T-cell (primary cell): Measurements from ENCODE around the gene SCARF1. TPM values are rescaled to one million over a fixed set of nuclear protein-coding genes. Genes with fewer than 3 reads are reported as not detected.

ENCODE experiments used
- ATAC-seq, 4 experiments: fragments of 200-7000 bp in 3 of 4; fragments of 150-1000 bp in 1 of 4; cut with Tn5 transposase; replicated peaks in 1 of 4; 1 replicate in 3 of 4; 2 replicates in 1 of 4; pipeline ENCODE4 v1.10.0; 2021; ENCODE audit warnings: moderate library complexity in 3 of 4, mild to moderate bottlenecking in 2 of 4, moderate number of reproducible peaks in 1 of 4
- CTCF ChIA-PET, 2 donors: fragments of 300-600 bp; sonication (Branson Sonifier 250); formaldehyde crosslinking; loops; one replicate each; lab custom pipeline; 2022; ENCODE audit warnings: antibody characterized with exemption in 2 of 2; lab: Charles Lee
- POLR2A ChIA-PET, 2 donors: fragments of 300-600 bp; sonication (Branson Sonifier 250); formaldehyde crosslinking; loops; one replicate each; lab custom pipeline; 2022; ENCODE audit warnings: antibody characterized with exemption in 2 of 2; lab: Charles Lee
- DNase-seq, 35 experiments: peaks; one replicate each; pipeline versions ENCODE4 v3.0.0 to v3.0.0-alpha.2; 2013 to 2023
- H3K27ac ChIP-seq: one replicate; pipeline ENCODE4 v1.5.1; 2013; ENCODE audit warnings: low read length
- H3K27me3 ChIP-seq, 2 experiments: replicated peaks in 1 of 2; 1 replicate in 1 of 2; 2 replicates in 1 of 2; pipeline versions ENCODE4 v1.6.1 to v1.7.0; 2013; ENCODE audit warnings: low read length in 1 of 2, mixed read lengths in 1 of 2; ENCODE audit not compliant: control insufficient read depth in 2 of 2, insufficient read depth in 2 of 2; ENCODE audit errors: extremely low read depth in 1 of 2
- H3K36me3 ChIP-seq, 2 donors: 1 replicate in 1 of 2; 2 replicates in 1 of 2; pipeline versions ENCODE4 v1.6.1 to v1.7.0; 2013; ENCODE audit warnings: low read length in 1 of 2; ENCODE audit not compliant: control insufficient read depth in 2 of 2, insufficient read depth in 1 of 2; ENCODE audit errors: extremely low read depth in 1 of 2
- H3K4me1 ChIP-seq, 2 experiments: 1 replicate in 1 of 2; 2 replicates in 1 of 2; pipeline versions ENCODE4 v1.6.1 to v1.7.0; 2013; ENCODE audit warnings: low read length in 2 of 2, mixed read lengths in 1 of 2; ENCODE audit not compliant: insufficient read depth in 2 of 2, control insufficient read depth in 1 of 2; ENCODE audit errors: extremely low read depth in 1 of 2
- H3K4me3 ChIP-seq, 2 donors: 1 replicate in 1 of 2; 2 replicates in 1 of 2; pipeline versions ENCODE4 v1.5.1 to v1.7.0; 2013; ENCODE audit warnings: mild to moderate bottlenecking in 2 of 2, low read length in 1 of 2, moderate library complexity in 1 of 2; ENCODE audit not compliant: control insufficient read depth in 1 of 2; ENCODE audit errors: extremely low read depth in 1 of 2
- H3K9me3 ChIP-seq: 2 replicates; pipeline ENCODE4 v1.7.0; 2013
- H3K27ac Mint-ChIP-seq, 2 donors: one replicate each; pipeline ENCODE4 v1.8.0; 2020 to 2021; ENCODE audit warnings: mild to moderate bottlenecking in 2 of 2, mixed read lengths in 2 of 2
- H3K27me3 Mint-ChIP-seq, 2 donors: one replicate each; pipeline ENCODE4 v1.8.0; 2021 to 2022; ENCODE audit warnings: mixed read lengths in 2 of 2
- H3K36me3 Mint-ChIP-seq: one replicate; pipeline ENCODE4 v1.8.0; 2021; ENCODE audit warnings: mixed read lengths
- H3K4me1 Mint-ChIP-seq, 3 donors: one replicate each; pipeline ENCODE4 v1.8.0; 2020 to 2022; ENCODE audit warnings: mixed read lengths in 3 of 3, mild to moderate bottlenecking in 1 of 3
- H3K4me3 Mint-ChIP-seq, 3 donors: one replicate each; pipeline ENCODE4 v1.8.0; 2020 to 2022; ENCODE audit warnings: mild to moderate bottlenecking in 3 of 3, mixed read lengths in 3 of 3, moderate library complexity in 3 of 3
- H3K9me3 Mint-ChIP-seq, 3 donors: one replicate each; pipeline ENCODE4 v1.8.0; 2020 to 2022; ENCODE audit warnings: mixed read lengths in 3 of 3
- WGBS: methylation state at CpG from one replicate; pipeline ENCODE4 v1.1.5; 2013; ENCODE audit warnings: missing lambda C conversion rate; ENCODE audit not compliant: insufficient coverage; 5-methylcytosine and 5-hydroxymethylcytosine counted together
- total RNA-seq, 35 experiments: library from RNA in 6 of 35; stranded (reverse) in 6 of 35; fragments of 120-200 nt in 1 of 35; gene quantifications; one replicate each; pipeline versions ENCODE4 v1.2.1 to v1.2.4 and lab custom pipeline; 2013 to 2026

Gene SCARF1
- total RNA-seq, 5 donors from 2014 or later (not counting 1 experiment from before 2014, with no cell fraction given): 0.83 to 2.0 (median 1.5) TPM

DNA sequence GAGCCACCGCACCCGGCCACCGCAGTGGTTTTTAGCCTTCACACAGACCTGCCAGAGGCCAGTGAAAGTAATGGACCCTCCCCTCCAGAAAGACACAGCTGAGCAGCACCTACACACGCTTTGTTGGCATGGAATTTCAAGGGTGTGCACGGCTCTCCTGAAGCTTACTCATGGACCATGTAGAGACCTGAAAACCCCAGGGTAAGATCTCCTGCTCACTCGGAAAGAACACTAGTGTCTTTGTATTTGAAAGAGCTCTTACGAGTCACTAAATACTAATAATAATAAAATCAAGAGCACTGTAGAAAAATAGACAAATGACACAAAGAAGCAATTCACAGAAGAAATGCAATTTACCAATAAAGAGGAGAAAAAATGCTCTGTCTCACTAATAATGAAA, 36.9 kb downstream of the SCARF1 start:
- Histone ChIP-seq H3K36me3 (no peaks in the 10 kb centered on the region), H3K9me3 (no peaks in the 10 kb centered on the region), H3K4me1 (peaks cover 0 to 7% of the 10 kb centered on the region in 2 experiments), H3K27me3 (peaks cover 0 to 16% of the 10 kb centered on the region in 2 experiments), H3K4me3 (no peak overlapping the region), H3K27ac (no peak overlapping the region)
- DNase-seq: no peak
- WGBS: no CpG with 5 or more reads among the region's 7 CpGs
- H3K27ac Mint-ChIP-seq: no peak overlapping the region
- CTCF ChIA-PET: no interaction called here
- no peak overlapping the region for H3K4me3 Mint-ChIP-seq
- POLR2A ChIA-PET: no interaction called here
- peaks cover 0 to 4% (median 0%) of the 10 kb centered on the region in 3 donors for H3K4me1 Mint-ChIP-seq
- H3K36me3 Mint-ChIP-seq: no peaks in the 10 kb centered on the region
- H3K27me3 Mint-ChIP-seq: peaks cover 0 to 2% of the 10 kb centered on the region in 2 donors
- no peaks in the 10 kb centered on the region for H3K9me3 Mint-ChIP-seq
- ATAC-seq: no peak

DNA sequence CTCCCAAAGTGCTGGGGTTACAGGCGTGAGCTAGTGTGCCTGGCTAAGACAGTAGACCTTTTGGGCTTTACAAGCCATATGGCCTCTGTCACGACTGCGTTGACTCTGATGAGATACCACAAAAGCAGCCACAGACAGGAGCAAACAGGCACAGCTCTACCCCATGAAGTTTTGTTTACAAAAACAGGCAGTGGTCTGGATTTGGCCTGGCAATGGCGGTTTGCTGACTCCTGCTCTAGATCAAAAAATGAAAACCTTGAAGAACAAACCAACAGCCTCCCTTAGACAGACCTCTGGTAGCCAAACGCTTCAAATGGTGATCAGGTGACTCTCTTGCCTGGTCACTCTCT, 37.6 kb downstream of the SCARF1 start:
- H3K4me1 ChIP-seq: peaks cover 0 to 7% of the 10 kb centered on the region in 2 experiments
- Mint-ChIP-seq H3K27ac (no peak overlapping the region), H3K4me1 (peaks cover 0 to 4% (median 0%) of the 10 kb centered on the region in 3 donors), H3K27me3 (peaks cover 0 to 2% of the 10 kb centered on the region in 2 donors), H3K9me3 (no peaks in the 10 kb centered on the region), H3K36me3 (no peaks in the 10 kb centered on the region), H3K4me3 (no peak overlapping the region)
- no peak overlapping the region for H3K27ac ChIP-seq
- no peaks in the 10 kb centered on the region for H3K36me3 ChIP-seq
- peaks cover 0 to 16% of the 10 kb centered on the region in 2 experiments for H3K27me3 ChIP-seq
- CTCF ChIA-PET: interaction anchor here in 1 of 2 donors (1.3 kb wide), 1 partner anchor 34 kb away, joined by 4 read pairs; no protein-coding TSS in a partner anchor
- POLR2A ChIA-PET: no interaction called here
- DNase-seq (no peak), ATAC-seq (no peak)
- no peaks in the 10 kb centered on the region for H3K9me3 ChIP-seq
- 56% methylated on average over 3 of the region's 5 CpGs for WGBS
- H3K4me3 ChIP-seq: no peak overlapping the region

GRCh38 chr17:1606352-1606985, 39.1 kb downstream of the SCARF1 start:
- Mint-ChIP-seq H3K4me3 (no peak overlapping the region), H3K4me1 (peaks cover 0 to 4% (median 0%) of the 10 kb centered on the region in 3 donors), H3K9me3 (peaks cover 0 to 3% (median 0%) of the 10 kb centered on the region in 3 donors), H3K27ac (no peak overlapping the region), H3K27me3 (peaks cover 0 to 2% of the 10 kb centered on the region in 2 donors), H3K36me3 (peaks cover 3% of the 10 kb centered on the region)
- 92% methylated on average over 20 of the region's 26 CpGs for WGBS
- peaks cover 0 to 16% of the 10 kb centered on the region in 2 experiments for H3K27me3 ChIP-seq
- H3K4me1 ChIP-seq: peaks cover 0 to 7% of the 10 kb centered on the region in 2 experiments
- H3K27ac ChIP-seq: no peak overlapping the region
- CTCF ChIA-PET: interaction anchor here in 1 of 2 donors (1.3 kb wide), 1 partner anchor 32 kb away, joined by 4 read pairs; no protein-coding TSS in a partner anchor
- H3K4me3 ChIP-seq: no peak overlapping the region
- ATAC-seq: no peak
- H3K36me3 ChIP-seq: no peaks in the 10 kb centered on the region
- DNase-seq: no peak
- no peaks in the 10 kb centered on the region for H3K9me3 ChIP-seq
- POLR2A ChIA-PET: interaction anchor here in 1 of 2 donors (0.5 kb wide), 1 partner anchor 87 kb away, joined by 3 read pairs; no protein-coding TSS in a partner anchor

GRCh38 chr17:1605681-1606351, 39.7 kb downstream of the SCARF1 start:
- DNase-seq: no peak
- ChIA-PET CTCF (interaction anchor here (0.5 to 0.6 kb wide), 2 partner anchors 98 to 145 kb away, joined by 5 to 6 read pairs; no protein-coding TSS in a partner anchor), POLR2A (no interaction called here)
- Mint-ChIP-seq H3K27me3 (peaks cover 0 to 2% of the 10 kb centered on the region in 2 donors), H3K27ac (no peak overlapping the region), H3K4me3 (no peak overlapping the region), H3K36me3 (peaks cover 3% of the 10 kb centered on the region), H3K4me1 (peaks cover 0 to 4% (median 0%) of the 10 kb centered on the region in 3 donors), H3K9me3 (peaks cover 0 to 4% (median 0%) of the 10 kb centered on the region in 3 donors)
- H3K4me1 ChIP-seq: peaks cover 0 to 7% of the 10 kb centered on the region in 2 experiments
- no peak for ATAC-seq
- H3K27ac ChIP-seq: no peak overlapping the region
- H3K4me3 ChIP-seq: no peak overlapping the region
- H3K36me3 ChIP-seq: no peaks in the 10 kb centered on the region
- no peaks in the 10 kb centered on the region for H3K9me3 ChIP-seq
- peaks cover 0 to 16% of the 10 kb centered on the region in 2 experiments for H3K27me3 ChIP-seq
- 90% methylated on average over 9 of the region's 19 CpGs for WGBS

DNA sequence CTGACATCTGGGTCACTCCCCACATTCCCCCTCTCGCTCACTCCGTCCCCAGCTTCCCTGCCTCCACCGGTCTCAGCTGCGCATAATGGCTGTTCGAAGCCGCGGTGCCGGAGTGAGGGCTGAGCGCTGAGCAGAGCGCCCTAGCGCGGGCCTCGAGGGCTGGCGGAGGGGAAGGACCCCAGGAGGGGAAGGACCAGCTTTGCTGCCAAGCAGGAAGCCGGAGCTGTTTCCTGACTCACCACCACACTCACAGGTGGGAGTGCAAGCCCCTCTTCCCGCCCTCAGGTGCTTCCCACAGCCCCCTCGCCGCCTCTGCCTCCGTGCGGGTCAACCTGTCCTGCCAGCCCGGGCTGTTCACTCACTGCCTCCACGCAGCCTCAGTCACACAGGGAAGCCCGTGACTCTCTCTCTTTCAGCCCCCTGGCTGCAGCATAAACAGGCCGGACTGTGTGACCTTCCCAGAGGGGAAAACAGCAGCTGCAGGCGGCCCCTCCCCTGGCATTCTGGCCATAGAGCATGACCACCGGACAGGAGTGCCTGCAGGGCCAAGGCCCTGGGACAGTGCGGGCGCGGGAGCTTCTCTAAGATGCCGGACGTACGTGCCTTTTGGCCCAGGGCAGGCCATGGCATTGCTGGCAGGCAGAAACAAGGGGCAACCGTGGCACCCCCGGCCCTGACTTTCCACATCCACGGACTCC, 40.6 kb downstream of the SCARF1 start:
- no peak overlapping the region for H3K27ac Mint-ChIP-seq
- CTCF ChIA-PET: no interaction called here

DNA sequence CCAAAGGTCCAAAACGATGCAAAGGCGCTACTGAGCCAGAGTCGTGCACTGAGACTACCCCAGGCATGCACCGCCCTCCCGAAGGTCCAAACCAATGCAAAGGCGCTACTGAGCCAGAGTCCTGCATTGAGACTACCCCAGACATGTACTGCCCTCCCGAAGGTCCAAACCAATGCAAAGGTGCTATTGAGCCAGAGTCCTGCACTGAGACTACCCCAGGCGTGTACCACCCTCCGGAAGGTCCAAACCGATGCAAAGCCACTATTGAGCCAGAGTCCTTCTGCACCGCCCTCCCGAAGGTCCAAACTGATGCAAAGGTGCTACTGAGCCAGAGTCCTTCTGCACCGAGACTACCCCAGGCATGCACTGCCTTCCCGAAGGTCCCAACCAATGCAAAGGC, 44.0 kb downstream of the SCARF1 start:
- Histone ChIP-seq H3K4me1 (no peaks in the 10 kb centered on the region), H3K36me3 (peaks cover 0 to 2% of the 10 kb centered on the region in 2 donors), H3K27ac (no peak overlapping the region), H3K9me3 (no peaks in the 10 kb centered on the region), H3K4me3 (no peak overlapping the region), H3K27me3 (peaks cover 0 to 11% of the 10 kb centered on the region in 2 experiments)
- WGBS: 95% methylated on average over 14 of the region's 14 CpGs
- Mint-ChIP-seq H3K9me3 (peaks cover 0 to 4% (median 0%) of the 10 kb centered on the region in 3 donors), H3K27me3 (peaks cover 0 to 2% of the 10 kb centered on the region in 2 donors), H3K36me3 (peaks cover 3% of the 10 kb centered on the region), H3K4me3 (no peak overlapping the region), H3K4me1 (no peaks in the 10 kb centered on the region), H3K27ac (no peak overlapping the region)
- no peak for DNase-seq
- ATAC-seq: no peak
- ChIA-PET CTCF (no interaction called here), POLR2A (no interaction called here)

More for the DNA sequence above, 40.6 kb downstream of the SCARF1 start:
- Mint-ChIP-seq H3K36me3 (peaks cover 3% of the 10 kb centered on the region), H3K4me1 (peaks cover 0 to 4% (median 0%) of the 10 kb centered on the region in 3 donors), H3K9me3 (peaks cover 0 to 4% (median 0%) of the 10 kb centered on the region in 3 donors), H3K27me3 (peaks cover 0 to 2% of the 10 kb centered on the region in 2 donors), H3K4me3 (no peak overlapping the region)
- Histone ChIP-seq H3K4me1 (peaks cover 0 to 7% of the 10 kb centered on the region in 2 experiments), H3K9me3 (no peaks in the 10 kb centered on the region), H3K27ac (no peak overlapping the region), H3K27me3 (peaks cover 0 to 16% of the 10 kb centered on the region in 2 experiments), H3K36me3 (no peaks in the 10 kb centered on the region), H3K4me3 (no peak overlapping the region)
- WGBS: 60% methylated on average over 32 of the region's 35 CpGs
- ATAC-seq (no peak), DNase-seq (no peak)
- POLR2A ChIA-PET: no interaction called here
